ENCODE measurements around the gene SLC22A12.

SLC22A12 gene

DNA sequence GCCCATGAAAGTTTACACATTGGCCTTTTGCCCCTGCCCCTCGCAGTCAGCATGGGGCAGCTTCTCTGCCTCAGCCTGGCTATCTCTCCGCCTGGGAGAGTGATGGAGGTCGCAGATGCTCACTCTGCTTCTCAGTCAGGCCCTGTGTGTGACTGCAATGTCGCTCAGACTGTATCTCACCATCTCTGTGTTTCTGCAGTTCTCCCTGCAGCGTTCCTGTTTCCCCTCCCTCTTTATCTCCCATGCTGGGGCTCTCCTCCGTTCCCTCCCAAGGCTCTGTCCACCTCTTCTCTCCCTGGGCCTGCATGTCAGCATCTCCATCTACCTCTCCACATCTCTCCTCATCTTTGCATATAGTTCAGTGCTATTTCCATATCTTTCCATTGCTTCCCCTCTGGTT, 38.1 kb downstream of the SLC22A12 start:
- DNase-seq: no peak

DNA sequence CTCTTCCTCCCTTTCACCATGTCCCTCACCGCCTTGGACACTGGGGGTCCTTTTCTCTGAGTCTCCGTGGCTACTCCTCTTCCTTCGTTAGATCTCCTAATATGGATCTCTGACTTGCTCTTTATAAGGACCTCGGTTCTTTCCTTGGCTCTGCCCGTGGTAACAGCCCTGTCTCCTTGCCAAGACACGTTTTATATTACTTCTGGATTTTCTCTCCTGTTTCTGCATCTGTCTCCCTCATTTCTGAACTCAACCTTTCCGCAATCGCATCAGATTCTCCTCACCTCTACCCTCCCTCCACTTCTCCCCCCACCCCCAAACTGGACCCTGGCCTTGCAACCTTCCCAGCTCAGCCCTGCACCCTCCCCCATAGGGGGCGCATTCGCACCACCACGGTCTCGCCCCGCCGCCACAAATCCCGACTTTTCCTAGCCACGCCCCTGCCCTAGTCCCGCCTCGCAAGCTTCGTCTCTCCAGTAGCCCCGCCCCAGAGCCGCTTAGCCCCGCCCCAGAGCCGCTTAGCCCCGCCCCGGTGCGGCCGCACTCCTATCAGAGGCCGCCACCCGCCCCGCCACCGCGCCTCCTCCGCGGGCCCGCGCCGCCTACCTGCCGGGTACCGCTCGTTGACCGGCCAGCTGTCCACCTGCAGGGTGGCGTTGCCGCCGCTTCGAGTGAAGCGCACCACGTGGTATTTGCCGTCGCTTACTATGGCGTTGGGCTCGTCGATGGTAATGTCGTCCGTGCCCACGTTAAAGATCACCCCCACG, 39.0 kb downstream of the SLC22A12 start:
- DNase-seq: no peak

DNA sequence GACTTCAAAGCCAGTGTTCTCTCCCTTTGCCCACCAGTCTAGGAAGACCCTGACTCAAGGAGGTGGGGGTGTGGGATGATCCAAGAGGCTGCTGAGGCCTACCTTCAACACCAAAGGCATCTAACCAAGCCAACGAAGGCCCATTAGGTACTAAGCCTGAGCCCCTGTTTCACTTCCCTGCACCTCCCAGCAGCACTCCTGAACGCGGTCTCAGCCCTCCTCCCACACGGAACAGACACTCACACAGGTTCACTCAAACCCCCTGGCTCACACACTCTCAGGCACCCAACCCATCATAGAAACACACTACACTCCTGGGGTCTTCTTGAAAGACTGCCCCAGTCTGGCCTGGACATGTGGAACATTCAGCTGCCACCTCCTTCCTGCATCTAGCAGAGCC, 40.7 kb downstream of the SLC22A12 start:
- no peak for DNase-seq

DNA sequence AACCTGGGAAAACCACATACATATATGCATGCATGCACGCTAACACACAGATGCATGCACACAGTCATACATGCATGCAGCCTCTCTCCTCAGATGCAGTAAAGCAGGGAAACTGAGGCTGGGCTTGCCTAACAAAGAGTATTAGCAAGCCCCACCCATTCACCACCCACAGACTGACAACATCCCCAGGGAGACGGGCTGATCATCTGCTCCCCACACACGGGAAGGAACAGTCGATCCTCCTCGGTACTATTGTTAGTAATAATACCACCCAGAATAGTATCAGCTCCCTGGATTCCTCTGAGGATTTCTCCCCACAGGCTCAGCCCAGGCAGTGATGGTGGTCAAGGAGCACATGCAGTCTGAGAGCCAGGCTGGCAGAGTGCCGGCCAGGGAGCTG, 41.2 kb downstream of the SLC22A12 start:
- DNase-seq: no peak

DNA sequence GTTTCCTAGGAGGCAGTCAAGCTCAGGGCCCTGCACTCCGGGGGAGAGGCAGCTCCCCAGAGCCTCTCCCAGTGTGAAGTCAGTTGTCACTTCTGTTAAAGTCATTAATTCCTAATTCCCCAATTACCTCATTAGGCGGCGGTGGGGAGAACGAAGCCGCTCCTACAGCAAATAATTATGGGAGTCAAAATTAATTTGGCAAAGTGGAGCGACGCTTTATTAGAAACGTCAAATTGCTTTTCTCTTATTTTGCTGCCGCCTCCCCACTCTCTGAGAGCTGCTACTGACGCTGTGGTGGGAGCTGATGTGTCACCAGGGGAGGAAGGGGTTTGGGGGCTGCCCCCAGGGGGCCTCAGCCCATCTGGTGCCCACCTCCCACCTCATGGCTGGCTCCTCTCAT, 41.6 kb downstream of the SLC22A12 start:
- no peak for DNase-seq

DNA sequence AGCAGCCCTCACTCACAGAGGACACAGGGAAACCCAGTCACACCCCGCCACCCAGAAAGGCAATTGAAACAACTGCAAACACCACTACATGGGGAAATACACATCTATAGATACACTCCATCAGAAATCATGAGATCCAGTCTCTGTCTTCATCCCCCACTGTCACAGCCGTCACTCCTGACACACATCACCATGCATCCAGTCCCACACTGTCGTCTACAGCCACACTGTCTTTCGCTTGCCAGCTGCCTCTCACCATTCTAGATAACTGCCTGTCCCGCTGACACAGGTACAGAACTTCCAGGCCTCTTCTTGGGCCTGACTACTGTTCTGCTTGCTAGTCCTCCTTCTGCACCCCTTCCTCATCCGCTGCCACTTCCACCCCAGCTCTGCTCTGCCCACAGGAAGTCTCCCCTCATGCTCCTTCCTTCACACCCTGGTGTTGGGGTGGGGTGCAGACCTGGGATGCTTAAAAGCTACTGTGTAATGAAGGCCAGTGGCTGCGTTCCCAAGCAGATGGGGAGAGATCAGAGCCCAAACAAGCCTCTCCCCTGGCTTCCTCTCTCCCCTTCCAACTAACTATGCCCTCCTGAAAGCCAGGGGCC, 42.6 kb downstream of the SLC22A12 start:
- no peak for DNase-seq

DNA sequence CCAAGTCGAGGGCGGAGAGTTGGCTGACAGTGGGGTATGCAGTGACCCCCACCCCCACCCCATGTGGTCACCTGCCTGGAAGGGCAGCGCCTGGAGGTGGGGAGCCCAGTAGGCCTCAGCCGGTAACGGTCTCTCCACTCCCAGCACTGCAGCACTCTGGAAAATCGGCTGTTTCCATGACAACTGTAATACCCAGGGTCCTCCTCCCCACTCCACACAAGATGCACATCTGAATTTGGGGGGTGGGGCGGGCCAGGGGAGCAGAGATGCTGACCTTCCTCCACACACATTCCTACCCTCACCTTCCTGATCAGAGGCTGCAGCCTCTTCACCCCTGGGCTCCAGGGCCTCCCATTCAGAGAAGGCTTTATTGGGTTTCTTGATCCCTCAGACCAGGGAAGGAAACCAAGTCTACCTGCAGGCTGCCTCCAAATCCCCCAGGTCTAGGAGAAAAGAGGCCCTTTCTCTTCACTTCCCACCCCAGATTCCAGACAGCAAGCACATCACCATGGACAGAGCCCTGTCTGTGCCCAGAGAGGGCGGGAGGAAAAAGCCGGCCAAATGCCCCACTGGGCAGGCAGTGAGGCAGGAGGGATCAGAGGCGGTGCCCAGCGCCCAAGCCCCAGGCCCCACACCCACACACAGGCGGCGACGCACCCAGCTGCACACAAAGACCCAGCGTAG, 46.5 kb downstream of the SLC22A12 start:
- no peak for DNase-seq

DNA sequence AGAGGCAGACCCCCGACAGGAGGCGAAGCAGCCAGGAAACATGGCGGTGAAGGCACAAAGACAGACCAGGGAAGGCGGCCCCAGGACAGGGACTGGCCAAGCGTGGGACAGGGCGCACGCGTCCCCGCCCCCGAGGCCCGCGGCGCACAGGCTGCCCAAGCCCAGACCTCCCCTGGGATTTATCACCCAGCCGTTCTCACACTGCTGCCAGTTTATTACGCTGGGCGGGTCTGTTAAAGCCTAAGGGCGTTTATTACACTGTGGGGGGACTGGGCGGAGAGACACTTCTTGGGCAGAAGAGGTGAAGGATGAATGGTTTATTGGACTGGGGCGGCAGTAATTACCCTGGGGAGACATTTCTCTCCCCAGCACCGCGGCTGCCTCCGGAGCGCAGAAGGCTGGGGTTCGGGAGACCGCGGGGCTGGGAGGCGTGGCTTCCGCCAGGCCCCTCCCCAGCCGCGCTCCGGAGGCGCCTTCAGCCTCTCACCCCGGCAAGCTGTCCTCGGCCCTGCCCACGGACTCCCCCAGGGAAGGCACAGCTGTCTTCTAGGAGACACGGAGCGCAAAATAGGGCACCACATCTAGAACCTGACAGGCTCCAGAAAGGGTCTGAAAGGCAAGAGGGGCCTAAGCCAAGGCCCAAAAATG, 47.1 kb downstream of the SLC22A12 start:
- DNase-seq: no peak

DNA sequence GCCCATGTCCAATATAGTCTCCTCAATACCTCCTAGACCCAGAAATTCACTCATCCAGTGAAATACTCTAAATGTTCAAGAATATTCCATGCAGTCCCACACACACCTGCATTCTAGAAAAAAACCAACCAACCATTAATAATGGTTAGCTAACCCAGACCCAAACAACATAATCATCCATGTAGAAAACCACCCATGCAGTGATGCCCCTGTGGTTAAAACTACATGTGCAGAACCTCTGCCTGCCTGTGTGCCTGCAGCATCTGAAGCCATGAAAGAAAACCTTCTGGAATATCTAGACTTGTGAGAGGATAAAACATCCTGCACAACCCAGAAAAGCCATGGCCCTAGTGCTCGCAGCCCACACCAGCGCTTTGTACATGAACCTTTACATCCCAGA, 47.8 kb downstream of the SLC22A12 start:
- no peak for DNase-seq

DNA sequence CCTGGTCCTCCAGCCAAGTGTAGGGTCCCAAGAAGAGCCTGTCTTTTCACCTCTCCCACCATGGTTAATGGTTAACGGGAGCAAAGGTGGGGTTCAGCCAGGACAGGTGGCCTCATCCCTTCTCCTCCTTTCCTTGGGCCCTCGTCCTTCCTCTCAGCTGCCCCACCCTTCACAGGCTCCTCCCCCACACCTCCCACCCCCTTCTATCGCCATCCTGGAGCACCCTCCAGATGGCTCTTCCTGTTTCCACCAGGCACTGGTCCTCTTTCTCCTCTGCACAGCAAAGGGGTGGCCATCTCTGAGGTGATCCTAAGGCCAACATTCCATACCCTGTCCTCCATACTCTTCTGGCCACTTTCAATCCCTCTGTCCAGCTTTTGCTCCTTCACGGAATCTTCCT, 48.9 kb downstream of the SLC22A12 start:
- DNase-seq: no peak

DNA sequence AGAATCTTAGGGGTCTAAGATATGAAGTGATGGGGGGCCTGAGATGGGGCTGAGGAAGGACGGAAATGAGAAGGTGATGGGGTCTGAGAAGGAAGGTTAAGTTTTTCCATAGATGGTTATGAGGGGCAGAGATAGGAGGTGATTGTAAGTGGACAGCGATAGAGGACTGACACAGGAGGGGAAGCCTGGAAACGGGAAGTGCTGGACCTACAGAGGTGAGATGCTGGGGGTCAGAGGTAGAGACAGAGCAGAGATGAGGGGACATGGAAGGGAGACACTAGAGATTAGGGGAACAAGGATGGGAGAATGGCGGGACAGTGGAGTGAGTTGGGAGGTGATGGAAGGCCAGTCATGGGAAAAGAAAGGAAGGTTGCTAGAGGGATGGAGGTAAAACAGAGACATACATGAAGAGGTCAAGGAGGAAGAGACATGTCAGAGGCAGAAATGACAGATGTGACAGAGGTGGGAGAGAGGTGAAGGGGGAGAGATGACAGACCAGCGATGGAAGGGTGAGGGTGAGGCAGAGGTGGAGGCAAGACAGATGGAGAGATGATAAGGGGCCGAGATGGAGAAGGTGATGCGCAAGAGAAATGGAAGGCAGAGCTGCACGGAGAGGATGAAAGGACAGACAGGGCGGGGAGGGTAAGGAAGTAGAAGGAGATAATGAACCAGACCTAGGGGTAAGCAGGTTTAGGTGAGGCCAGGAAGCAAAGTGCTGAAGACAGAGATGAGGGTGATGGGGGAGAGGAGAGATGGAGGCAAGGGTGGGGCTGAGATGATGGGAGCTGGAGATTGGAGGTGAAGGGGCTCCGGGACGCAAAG, 50.8 kb downstream of the SLC22A12 start:
- DNase-seq: no peak

DNA sequence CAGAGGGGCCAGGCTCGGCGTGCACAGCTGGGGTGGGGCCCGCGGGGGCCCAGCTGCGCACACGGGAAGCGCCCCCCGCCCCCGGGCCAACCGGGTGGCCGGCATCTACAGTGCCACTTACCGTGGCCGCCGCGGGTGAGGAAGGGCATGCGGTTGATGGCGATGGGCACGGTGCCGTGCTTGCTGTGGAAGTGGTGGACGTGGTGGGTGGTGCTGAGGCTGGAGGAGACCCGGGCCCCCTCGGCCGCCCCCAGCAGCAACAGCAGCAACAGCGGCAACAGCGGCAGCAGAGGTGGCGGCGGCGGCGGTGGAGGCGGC, 51.4 kb downstream of the SLC22A12 start:
- DNase-seq: no peak

DNA sequence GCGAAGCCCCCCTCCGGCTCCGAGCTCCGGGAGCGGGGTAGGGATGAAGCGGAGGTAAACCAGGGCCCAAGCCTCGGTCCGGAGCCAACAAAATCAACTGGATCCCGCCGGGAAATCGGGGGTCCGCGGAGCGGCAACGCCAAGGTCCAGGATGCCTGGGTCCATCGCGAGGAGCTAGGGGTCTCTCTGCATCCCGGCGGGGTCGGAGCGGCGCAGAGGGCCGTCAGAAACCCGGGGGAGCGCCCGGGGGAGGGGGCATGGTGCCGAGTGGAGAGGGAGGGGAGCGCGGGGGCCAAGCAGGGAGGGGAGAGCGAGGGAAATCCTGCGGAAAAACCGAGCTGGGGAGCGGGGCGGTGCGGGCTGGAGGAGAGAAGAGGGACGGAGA, 51.8 kb downstream of the SLC22A12 start:
- DNase-seq: no peak

DNA sequence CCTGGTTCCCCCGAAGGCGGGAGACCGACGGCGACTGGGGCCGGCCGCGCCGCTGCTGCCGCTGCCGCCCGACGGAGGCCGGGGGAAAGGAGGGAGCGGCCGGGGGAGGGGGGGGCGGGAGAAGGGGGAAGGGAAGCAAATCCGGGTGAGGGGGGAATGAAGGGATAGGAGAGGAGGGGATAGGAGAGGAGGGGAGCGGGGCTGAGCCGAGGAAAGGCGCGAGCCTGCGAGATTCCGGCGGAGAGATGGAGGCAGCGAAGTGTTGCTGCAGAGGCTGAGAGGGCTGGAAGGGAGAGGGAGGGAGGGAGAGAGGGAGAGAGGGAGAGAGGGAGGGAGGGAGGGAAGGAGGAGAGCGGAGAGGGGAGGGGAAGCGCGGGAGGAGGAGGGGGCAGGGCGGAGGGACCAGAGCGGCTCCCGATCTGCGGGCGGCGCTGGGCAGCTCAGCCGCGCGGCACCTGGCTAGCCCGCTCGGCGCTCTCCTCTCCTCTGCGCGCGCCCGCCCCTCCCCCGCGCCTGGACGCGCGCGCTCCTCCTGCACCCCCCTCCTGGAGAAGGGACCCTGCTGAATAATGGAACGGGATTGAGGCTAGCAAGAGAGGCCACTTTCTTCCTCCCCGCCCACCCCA, 52.3 kb downstream of the SLC22A12 start:
- DNase-seq: no peak

DNA sequence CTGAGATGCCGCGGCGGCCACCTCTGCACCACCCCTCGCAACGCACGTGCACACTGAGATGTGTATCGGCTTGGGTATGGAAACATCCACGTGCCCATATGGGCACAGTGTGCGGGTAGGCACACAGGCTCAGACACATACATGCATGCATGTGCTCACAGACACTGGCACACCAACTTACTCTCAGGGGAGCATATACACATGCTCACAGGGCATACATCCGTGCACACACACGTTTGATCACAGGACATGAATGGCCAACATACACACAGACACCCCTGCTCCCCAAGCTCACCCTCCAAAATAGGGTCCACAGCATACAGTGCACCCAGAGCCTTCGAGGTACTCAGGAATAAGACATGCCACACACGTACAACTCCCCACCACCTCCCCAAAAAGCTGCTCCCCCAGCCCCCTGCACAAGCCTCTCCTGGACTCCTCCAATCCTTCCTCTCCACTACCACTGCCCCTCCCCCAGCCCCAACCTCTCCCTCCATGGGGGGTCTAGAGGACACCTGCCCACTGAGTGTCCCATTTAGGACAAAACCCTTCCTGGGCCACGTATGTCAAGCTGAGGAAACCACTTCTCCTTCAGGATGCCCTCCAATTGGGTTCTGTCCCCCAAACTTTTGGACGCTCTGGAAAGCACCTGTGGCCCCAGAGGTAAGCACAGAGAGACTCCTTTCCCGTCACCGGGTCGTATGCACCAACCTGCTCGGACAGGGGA, 53.1 kb downstream of the SLC22A12 start:
- no peak for DNase-seq

DNA sequence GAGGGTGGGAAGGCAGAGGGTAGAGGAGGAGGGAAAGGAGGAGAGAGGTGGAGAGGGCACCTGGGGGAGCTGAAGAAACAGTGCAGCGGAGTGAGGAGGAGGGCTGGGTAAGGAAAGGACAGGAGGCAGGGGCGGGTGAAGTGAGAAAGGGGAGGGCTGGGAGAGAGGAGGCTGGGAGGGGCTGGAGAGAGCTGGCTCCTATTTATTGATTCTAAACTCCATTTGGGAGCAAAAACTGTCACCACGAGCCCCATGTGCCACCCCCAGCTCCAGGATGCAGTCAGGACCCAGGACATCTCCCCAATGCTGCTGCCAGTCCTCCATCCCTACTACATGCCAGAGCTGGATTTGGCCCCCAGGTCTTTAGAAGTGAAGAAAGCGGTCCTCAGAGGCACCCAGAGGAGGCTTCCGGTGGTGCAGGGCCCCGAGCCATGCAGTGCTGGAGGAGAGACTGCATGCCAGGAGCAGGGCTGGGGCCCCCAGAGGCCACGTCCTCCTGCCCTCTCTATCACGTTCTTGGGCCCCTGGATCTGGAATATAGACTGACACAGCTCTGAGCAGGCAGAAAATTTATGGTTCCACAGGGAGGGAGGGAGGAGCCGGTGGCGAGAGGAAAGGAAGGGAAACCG, 53.7 kb downstream of the SLC22A12 start:
- DNase-seq: no peak

DNA sequence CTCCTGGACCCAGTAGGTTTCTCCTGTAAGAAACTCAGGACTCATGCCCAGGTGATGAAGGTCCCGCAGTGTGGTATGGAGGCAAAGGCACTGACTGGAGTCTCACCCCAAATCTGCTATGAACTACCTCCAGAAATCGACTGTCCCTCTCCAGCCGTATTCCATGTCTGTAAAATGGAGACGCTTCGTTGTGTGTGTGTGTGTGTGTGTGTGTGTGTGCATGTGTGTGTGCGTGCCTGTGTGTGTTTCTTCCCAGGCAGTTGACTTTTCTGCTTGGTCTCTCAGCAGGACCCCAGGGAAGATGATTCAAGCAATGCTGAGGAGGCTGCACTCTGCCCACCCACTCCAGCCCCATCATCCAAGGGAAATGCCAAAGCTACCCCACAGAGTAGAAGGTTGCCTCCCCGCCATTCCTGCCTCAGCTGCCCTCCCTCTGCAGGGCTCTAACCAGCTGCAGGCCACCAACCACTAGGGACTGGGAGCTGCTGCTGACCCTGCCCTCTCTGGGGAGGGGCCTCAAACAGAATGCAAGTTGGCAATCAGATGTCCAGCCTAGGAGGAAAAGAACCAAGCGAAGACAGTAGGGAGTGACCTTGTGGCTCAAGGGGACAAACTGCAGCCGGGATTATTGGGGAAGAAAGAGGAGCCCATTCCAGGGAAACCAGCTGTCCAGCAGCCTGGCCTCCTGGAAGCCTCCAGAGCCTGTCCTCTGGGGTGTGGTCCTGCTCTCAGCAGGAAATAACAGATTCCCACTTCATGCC, 56.2 kb downstream of the SLC22A12 start:
- DNase-seq: no peak

DNA sequence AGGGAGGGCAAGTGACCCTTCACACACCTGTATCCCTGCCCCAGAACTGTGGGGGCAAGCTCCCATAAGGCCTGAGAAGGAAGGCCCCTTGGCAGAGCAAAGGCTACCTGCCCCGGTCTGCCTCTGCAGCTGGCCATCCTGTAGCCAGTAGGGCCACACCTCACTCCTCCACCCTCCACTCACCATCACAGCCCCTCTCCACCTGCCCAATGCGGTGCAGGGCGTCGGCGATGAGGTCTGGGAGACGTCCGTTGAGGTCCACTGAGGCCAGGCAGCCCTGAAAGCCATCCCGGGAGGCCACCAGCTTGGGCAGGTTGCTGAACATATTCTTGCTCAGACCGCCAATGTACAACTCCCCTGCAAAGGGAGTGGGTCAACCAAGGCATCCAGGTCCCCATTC, 57.5 kb downstream of the SLC22A12 start:
- DNase-seq: no peak

DNA sequence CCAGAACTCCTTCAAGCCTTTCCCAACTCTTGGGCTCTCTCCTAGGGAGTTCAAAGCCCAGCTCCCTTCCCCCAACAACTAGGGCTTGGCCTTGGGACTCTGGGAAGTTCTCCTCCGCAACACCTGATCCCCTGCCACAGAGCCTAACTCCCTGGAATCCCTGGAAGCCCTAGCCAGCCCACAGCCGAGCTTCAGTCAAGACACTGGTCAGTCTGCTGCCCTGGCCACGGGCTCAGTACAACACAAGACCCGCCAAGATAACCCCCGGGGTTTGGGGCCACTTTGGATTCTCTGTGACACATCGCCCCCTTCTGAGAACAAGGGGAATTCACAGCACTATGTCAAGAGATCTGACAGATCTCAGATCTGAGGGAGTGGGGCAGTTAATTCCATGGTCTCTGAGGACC, 58.3 kb downstream of the SLC22A12 start:
- no peak for DNase-seq

DNA sequence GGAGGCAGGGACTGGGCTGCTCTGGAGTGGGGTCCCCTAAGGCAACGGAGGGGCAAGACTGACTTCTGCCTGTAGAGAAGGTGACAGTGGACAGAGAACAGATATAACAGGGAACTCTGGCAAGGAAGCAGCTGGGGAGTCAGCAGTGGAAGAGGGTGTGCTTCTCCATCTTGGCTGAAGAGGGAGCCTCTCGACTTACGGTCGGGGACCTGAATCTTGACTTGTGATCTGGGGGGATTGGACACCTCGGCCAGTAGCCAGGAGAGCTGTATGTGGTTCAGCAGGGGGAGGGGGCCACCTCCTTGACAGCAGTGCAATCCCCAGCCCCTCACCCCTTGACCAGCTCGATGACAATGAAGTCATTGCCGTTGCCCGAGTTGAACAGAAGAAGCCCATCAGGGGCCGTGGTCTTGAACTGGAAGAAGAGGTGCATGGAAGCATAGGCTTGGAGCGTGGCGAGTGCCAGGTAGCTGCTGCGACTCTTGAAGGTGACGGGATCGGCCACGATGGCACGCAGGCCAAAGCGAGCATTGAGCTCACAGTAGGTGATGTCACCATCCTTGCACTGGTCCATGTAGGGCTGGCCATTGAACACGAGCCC, 60.0 kb downstream of the SLC22A12 start:
- no peak for DNase-seq

All from activated CD4-positive, CD25-positive, alpha-beta regulatory T cell treated with anti-CD3 and anti-CD28 coated beads, Interleukin-2, amount 50 U/mL, for 72 hours (primary cell).